Measurements from ENCODE around the gene APOL1. TPM values are rescaled to one million over a fixed set of nuclear protein-coding genes. Genes with fewer than 3 reads are reported as not detected.

The APOL1 gene
- total RNA-seq, 4 donors from 2014 or later: 0.46 to 4.1 (median 2.0) TPM

GRCh38 chr22:36234213-36234612, 18.7 kb upstream of the APOL1 start:
- 65 to 68% methylated on average over 2 of the region's 2 CpGs for WGBS, 2 donors
- intact Hi-C loops (cut with DNase I; ENCODE audit: low total_unique reads): loop anchor here (10.0 kb wide), 1 partner anchor 49 kb away; no protein-coding TSS in a partner anchor
- TF ChIP-seq POLR2A (IDR thresholded peaks at IDR 0.05) (no peak), CTCF (IDR thresholded peaks at IDR 0.05) (no peak)
- H3K4me3 ChIP-seq (ENCODE audit: low read depth, poor library complexity, severe bottlenecking): no peak overlapping the region
- DNase-seq (ENCODE audit: low spot score in 2 of 2): peak in 1 of 2 donors; percentile 15

GRCh38 chr22:36234919-36235318, 18.0 kb upstream of the APOL1 start:
- TF ChIP-seq POLR2A (IDR thresholded peaks at IDR 0.05) (no peak), CTCF (IDR thresholded peaks at IDR 0.05) (no peak)
- peak in 1 of 2 donors; percentile 70 for DNase-seq (ENCODE audit: low spot score in 2 of 2)
- WGBS, 2 donors: 48 to 67% methylated on average over 2 of the region's 2 CpGs
- H3K4me3 ChIP-seq (ENCODE audit: low read depth, poor library complexity, severe bottlenecking): no peak overlapping the region
- intact Hi-C loops (cut with DNase I; ENCODE audit: low total_unique reads): loop anchor here (10.0 kb wide), 1 partner anchor 50 kb away; no protein-coding TSS in a partner anchor

- intact Hi-C loops (cut with DNase I; ENCODE audit: low total_unique reads): loop anchor here (10.0 kb wide), 1 partner anchor 51 kb away; no protein-coding TSS in a partner anchor
- no peak for DNase-seq (ENCODE audit: low spot score in 2 of 2)
- TF ChIP-seq POLR2A (IDR thresholded peaks at IDR 0.05) (no peak), CTCF (IDR thresholded peaks at IDR 0.05) (no peak)
- no peak overlapping the region for H3K4me3 ChIP-seq (ENCODE audit: low read depth, poor library complexity, severe bottlenecking)
- WGBS, 2 donors: 82 to 92% methylated on average over 3 of the region's 3 CpGs
Measured at GRCh38 chr22:36235585-36235984, 17.3 kb upstream of the APOL1 start.

- intact Hi-C loops (cut with DNase I; ENCODE audit: low total_unique reads): loop anchor here (10.0 kb wide), 1 partner anchor 52 kb away; no protein-coding TSS in a partner anchor
- 87 to 91% methylated on average over 14 of the region's 14 CpGs for WGBS, 2 donors
- TF ChIP-seq POLR2A (IDR thresholded peaks at IDR 0.05): no peak
- TF ChIP-seq CTCF (IDR thresholded peaks at IDR 0.05): no peak
- no peak overlapping the region for H3K4me3 ChIP-seq (ENCODE audit: low read depth, poor library complexity, severe bottlenecking)
- peak in 1 of 2 donors; percentile 80 for DNase-seq (ENCODE audit: low spot score in 2 of 2)
Measured at GRCh38 chr22:36236388-36237319, 16.3 kb upstream of the APOL1 start.

- TF ChIP-seq CTCF (IDR thresholded peaks at IDR 0.05) (no peak), POLR2A (IDR thresholded peaks at IDR 0.05) (no peak)
- peak in 1 of 2 donors; percentile 86 for DNase-seq (ENCODE audit: low spot score in 2 of 2)
- 55 to 56% methylated on average over 12 of the region's 12 CpGs for WGBS, 2 donors
- no peak overlapping the region for H3K4me3 ChIP-seq (ENCODE audit: low read depth, poor library complexity, severe bottlenecking)
- intact Hi-C loops (cut with DNase I; ENCODE audit: low total_unique reads): loop anchor here (10.0 kb wide), 1 partner anchor 53 kb away; no protein-coding TSS in a partner anchor
Measured at GRCh38 chr22:36237462-36238372, 15.2 kb upstream of the APOL1 start.

Measured in lower leg skin (tissue), 4 donors.